Urothelium cell line (cell line): ENCODE measurements around the gene GRM7.

Source experiments
- DNase-seq: peaks from one replicate; pipeline ENCODE4 v3.0.0; 2011; ENCODE audit warnings: low spot score, mixed read lengths
- FAIRE-seq: peaks from 2 replicates; lab custom pipeline; 2011; peaks lifted over from hg19 to GRCh38; lab: Jason Lieb, UNC

Gene GRM7

GRCh38 chr3:7290077-7290825 lies 429.3 kb downstream of the GRM7 start:
- FAIRE-seq, result no peak
- DNase-seq, result no peak

- DNase-seq, result no peak
- no peak for FAIRE-seq
These were observed 431.4 kb downstream of the GRM7 start for GRCh38 chr3:7292362-7292761.

- FAIRE-seq, result no peak
- no peak for DNase-seq
These were observed 432.4 kb downstream of the GRM7 start for GRCh38 chr3:7293286-7293685.

GRCh38 chr3:7305561-7305960 lies 444.6 kb downstream of the GRM7 start:
- no peak for DNase-seq
- no peak for FAIRE-seq

- no peak for FAIRE-seq
- DNase-seq, result no peak
These were observed 446.0 kb downstream of the GRM7 start for GRCh38 chr3:7306901-7307300.

GRCh38 chr3:7307410-7307809 lies 446.5 kb downstream of the GRM7 start:
- FAIRE-seq, result no peak
- no peak for DNase-seq

GRCh38 chr3:7309641-7310102 lies 448.8 kb downstream of the GRM7 start:
- no peak for FAIRE-seq

GRCh38 chr3:7315037-7315436 lies 454.1 kb downstream of the GRM7 start:
- FAIRE-seq (no peak), DNase-seq (no peak)

More at GRCh38 chr3:7309641-7310102, 448.8 kb downstream of the GRM7 start:
- peak; percentile 46 for DNase-seq

- FAIRE-seq (no peak), DNase-seq (no peak)
These were observed 462.2 kb downstream of the GRM7 start for GRCh38 chr3:7322957-7323669.

GRCh38 chr3:7328339-7328738 lies 467.4 kb downstream of the GRM7 start:
- DNase-seq (no peak), FAIRE-seq (no peak)

- FAIRE-seq, result no peak
- no peak for DNase-seq
These were observed 471.8 kb downstream of the GRM7 start for GRCh38 chr3:7332696-7333095.

GRCh38 chr3:7333125-7333524 lies 472.2 kb downstream of the GRM7 start:
- no peak for DNase-seq
- FAIRE-seq, result no peak

GRCh38 chr3:7340795-7341194 lies 479.9 kb downstream of the GRM7 start:
- FAIRE-seq (no peak), DNase-seq (peak; percentile 7)

GRCh38 chr3:7346364-7346763 lies 485.4 kb downstream of the GRM7 start:
- no peak for FAIRE-seq
- no peak for DNase-seq

GRCh38 chr3:7357101-7357500 lies 496.2 kb downstream of the GRM7 start:
- FAIRE-seq, result no peak
- DNase-seq, result no peak

- no peak for FAIRE-seq
- DNase-seq, result no peak
These were observed 507.1 kb downstream of the GRM7 start for GRCh38 chr3:7367968-7368367.

- FAIRE-seq, result no peak
These were observed 507.7 kb downstream of the GRM7 start for GRCh38 chr3:7368597-7368996.

GRCh38 chr3:7371693-7372572 lies 511.0 kb downstream of the GRM7 start:
- FAIRE-seq, result no peak
- no peak for DNase-seq

More at GRCh38 chr3:7368597-7368996, 507.7 kb downstream of the GRM7 start:
- no peak for DNase-seq

- DNase-seq (no peak), FAIRE-seq (no peak)
These were observed 516.2 kb downstream of the GRM7 start for GRCh38 chr3:7377103-7377502.

- no peak for FAIRE-seq
- no peak for DNase-seq
These were observed 520.8 kb downstream of the GRM7 start for GRCh38 chr3:7381741-7382140.

GRCh38 chr3:7382293-7383010 lies 521.5 kb downstream of the GRM7 start:
- FAIRE-seq, result no peak
- no peak for DNase-seq
